OCI-LY7 (cell line): ENCODE results near the gene SMIM22. TPM values are rescaled to one million over a fixed set of nuclear protein-coding genes. Genes with fewer than 3 reads are reported as not detected.

Experiments used
- BruUV-seq: library from RNA; stranded (reverse); fragments of 400-500 nt; replicated peaks from 2 replicates; lab custom pipeline; 2021; lab: Mats Ljungman, UMichigan
- CTCF ChIA-PET: fragments of 300-600 bp; sonication (Branson Sonifier 250); formaldehyde crosslinking; loops from one replicate; lab custom pipeline; 2022; ENCODE audit warnings: antibody characterized with exemption; ENCODE audit not compliant: unreplicated experiment; lab: Charles Lee
- POLR2A ChIA-PET: fragments of 300-600 bp; sonication (Branson Sonifier 250); formaldehyde crosslinking; loops from one replicate; lab custom pipeline; 2022; ENCODE audit warnings: antibody characterized with exemption; lab: Charles Lee
- DNase-seq: peaks from one replicate; pipeline ENCODE4 v3.0.0-alpha.2; 2015; ENCODE audit warnings: low spot score
- H2AFZ ChIP-seq: fragments of 200-600 bp; sonication (generic), shearing (Covaris generic); 2 replicates; pipeline ENCODE4 v1.6.1; 2014; ENCODE audit warnings: mild to moderate bottlenecking, antibody characterized with exemption, low read length, moderate library complexity
- H3K27ac ChIP-seq: fragments of 200-600 bp; sonication (generic); 2 replicates; pipeline ENCODE4 v1.5.1; 2014; ENCODE audit warnings: mixed run types, low read depth, mild to moderate bottlenecking, moderate library complexity, low read length, inconsistent platforms; ENCODE audit not compliant: poor library complexity, severe bottlenecking
- H3K36me3 ChIP-seq: fragments of 200-600 bp; sonication (generic); 2 replicates; pipeline ENCODE4 v1.6.1; 2014; ENCODE audit warnings: mild to moderate bottlenecking, antibody characterized with exemption, low read length, moderate library complexity, mixed read lengths; ENCODE audit not compliant: insufficient read depth
- H3K4me1 ChIP-seq: fragments of 200-600 bp; sonication (generic); 2 replicates; pipeline ENCODE4 v1.5.1; 2014; ENCODE audit warnings: mild to moderate bottlenecking, low read length; ENCODE audit not compliant: insufficient read depth, poor library complexity, severe bottlenecking
- H3K4me2 ChIP-seq: fragments of 200-600 bp; sonication (generic); 2 replicates; pipeline ENCODE4 v1.6.1; 2014; ENCODE audit warnings: mild to moderate bottlenecking, low read length
- H3K4me3 ChIP-seq: fragments of 200-600 bp; sonication (generic); 2 replicates; pipeline ENCODE4 v1.5.1; 2014; ENCODE audit warnings: mild to moderate bottlenecking, low read depth, low read length; ENCODE audit not compliant: poor library complexity, severe bottlenecking
- H3K79me2 ChIP-seq: fragments of 200-600 bp; sonication (generic); 2 replicates; pipeline ENCODE4 v1.6.1; 2016; ENCODE audit warnings: low read depth, mild to moderate bottlenecking, low read length, moderate library complexity, mixed read lengths; ENCODE audit not compliant: insufficient read depth
- H3K9me2 ChIP-seq: fragments of 200-600 bp; sonication (generic); 2 replicates; pipeline ENCODE4 v1.6.1; 2016; ENCODE audit warnings: mild to moderate bottlenecking, low read length, mixed read lengths; ENCODE audit not compliant: insufficient read depth
- H3K9me3 ChIP-seq: fragments of 200-600 bp; sonication (generic); 2 replicates; pipeline ENCODE4 v1.6.1; 2014; ENCODE audit warnings: mild to moderate bottlenecking, mixed run types, low read length, mixed read lengths
- H4K20me1 ChIP-seq: fragments of 200-600 bp; sonication (generic); 2 replicates; pipeline ENCODE4 v1.6.1; 2014; ENCODE audit warnings: mild to moderate bottlenecking, antibody characterized with exemption, low read length, moderate library complexity, mixed read lengths; ENCODE audit not compliant: insufficient read depth
- CTCF ChIP-seq: fragments of 200-600 bp; sonication (generic); conservative IDR thresholded peaks from 2 replicates; pipeline ENCODE4 v1.5.1; 2014; ENCODE audit warnings: mild to moderate bottlenecking, antibody characterized with exemption, low read length, moderate library complexity, mixed read lengths
- EZH2phosphoT487 ChIP-seq: fragments of 200-600 bp; sonication (generic); IDR thresholded peaks from 2 replicates; pipeline ENCODE4 v1.6.1; 2018; ENCODE audit warnings: low read depth, borderline replicate concordance, mild to moderate bottlenecking, mixed run types, antibody characterized with exemption, low read length, moderate library complexity, mixed read lengths
- intact Hi-C: fragments of 100-400 bp; cut with micrococcal nuclease; formaldehyde crosslinking; loops from one replicate; pipeline ENCODE4 v1.10.0; 2022; ENCODE audit not compliant: unreplicated experiment
- total RNA-seq, 2 experiments: library from RNA; depleted of rRNA in 1 of 2; stranded (reverse); fragments of >200 nt in 1 of 2; shearing (Covaris generic) in 1 of 2; gene quantifications; 2 replicates each; pipeline ENCODE4 v1.2.3, GENCODE V29; 2014 to 2022

SMIM22 gene
- total RNA-seq, 2 experiments from 2014 or later: not detected

GRCh38 chr16:4787068-4787467 lies 8.1 kb upstream of the SMIM22 start:
- Histone ChIP-seq H2AFZ (no peak overlapping the region), H3K27ac (no peak overlapping the region), H3K9me2 (no peaks in the 10 kb centered on the region), H3K4me1 (no peaks in the 10 kb centered on the region), H3K36me3 (no peaks in the 10 kb centered on the region), H3K4me3 (no peak overlapping the region), H3K79me2 (no peaks in the 10 kb centered on the region), H3K4me2 (no peak overlapping the region), H3K9me3 (no peaks in the 10 kb centered on the region), H4K20me1 (no peaks in the 10 kb centered on the region)
- no peak for DNase-seq
- CTCF ChIA-PET: no interaction called here
- no peak for TF ChIP-seq CTCF
- no peak for TF ChIP-seq EZH2phosphoT487
- no TSS peak for BruUV-seq
- POLR2A ChIA-PET: interaction anchor here (1.4 kb wide), 1 partner anchor 53 kb away, joined by 3 read pairs; the partner anchor contains the start of genes ANKS3 and DNAAF8
- intact Hi-C loops: no loop called here

- no peaks in the 10 kb centered on the region for H3K36me3 ChIP-seq
- no peaks in the 10 kb centered on the region for H3K9me3 ChIP-seq
- no peak within 1 kb of the TSS for H3K27ac ChIP-seq
- H2AFZ ChIP-seq: no peak within 1 kb of the TSS
- POLR2A ChIA-PET: interaction anchor here (1.4 kb wide), 1 partner anchor 53 kb away, joined by 3 read pairs; the partner anchor contains the start of genes ANKS3 and DNAAF8
- no TSS peak for BruUV-seq
- intact Hi-C loops: no loop called here
- no peak within 1 kb of the TSS for H3K4me2 ChIP-seq
- TF ChIP-seq CTCF (no peak), EZH2phosphoT487 (no peak)
- H3K4me3 ChIP-seq: no peak within 1 kb of the TSS
- no peaks in the 10 kb centered on the region for H3K4me1 ChIP-seq
- no peak for DNase-seq
- H3K79me2 ChIP-seq: no peaks in the 10 kb centered on the region
- H3K9me2 ChIP-seq: no peaks in the 10 kb centered on the region
- CTCF ChIA-PET: interaction anchor here (0.6 kb wide), 1 partner anchor 53 kb away, joined by 3 read pairs; no protein-coding TSS in a partner anchor
- H4K20me1 ChIP-seq: no peaks in the 10 kb centered on the region
Measured at GRCh38 chr16:4787627-4788482, 7.3 kb upstream of the SMIM22 start, which contains the start of gene SEPTIN12. Gene SEPTIN12, minus strand, starts transcription at chr16:4788345. Its CDS starts 700 bp downstream, at chr16:4787645.
